Keratinocyte (primary cell): ENCODE measurements around the gene SPATA19.

Source experiments
- CTCF ChIP-seq, 3 experiments: IDR thresholded peaks in 1 of 3; conservative IDR thresholded peaks in 1 of 3; optimal IDR thresholded peaks in 1 of 3; 2 replicates in 2 of 3; 3 replicates in 1 of 3; pipeline versions ENCODE3 to v1.5.1; 2011; ENCODE audit warnings: low read length in 3 of 3, mild to moderate bottlenecking in 3 of 3, moderate library complexity in 2 of 3, control low read depth in 1 of 3, inconsistent platforms in 1 of 3; ENCODE audit not compliant: insufficient read depth in 2 of 3; ENCODE audit errors: extremely low read depth in 1 of 3
- EZH2 ChIP-seq: IDR thresholded peaks from one replicate; pipeline ENCODE4 v1.6.1; 2012; ENCODE audit warnings: inconsistent platforms, mild to moderate bottlenecking, low read length, moderate library complexity

GRCh38 chr11:133823211-133823610, 22.1 kb downstream of the SPATA19 start:
- TF ChIP-seq CTCF (optimal IDR thresholded peaks at IDR 0.05 in 1 of 3, IDR thresholded peaks at IDR 0.05 in 1 of 3, conservative IDR thresholded peaks at IDR 0.05 in 1 of 3; ENCODE audit: extremely low read depth in 1 of 3, insufficient read depth in 2 of 3, low read length in 3 of 3) (no peak), EZH2 (no peak)
